H1 (cell line): Measurements from ENCODE around the gene KLHDC7A. TPM values are rescaled to one million over a fixed set of nuclear protein-coding genes. Genes with fewer than 3 reads are reported as not detected.
A peak's percentile ranks its signal among the peaks of the same experiment; 100 is the strongest.

ENCODE experiments used
- CTCF ChIA-PET: fragments of 300-600 bp; sonication (Branson Sonifier 250); formaldehyde crosslinking; loops from one replicate; lab custom pipeline; 2021; ENCODE audit not compliant: partially characterized antibody; lab: Charles Lee
- POLR2A ChIA-PET: fragments of 300-600 bp; sonication (Branson Sonifier 250); formaldehyde crosslinking; loops from one replicate; lab custom pipeline; 2021; ENCODE audit warnings: inconsistent platforms; ENCODE audit not compliant: partially characterized antibody; lab: Charles Lee
- DNase-seq, 2 experiments: peaks; one replicate each; pipeline versions ENCODE4 v3.0.0 to v3.0.0-alpha.2; 2010 to 2022; ENCODE audit warnings: low spot score in 2 of 2, low read depth in 1 of 2, mixed read lengths in 1 of 2
- FAIRE-seq: peaks from 2 replicates; lab custom pipeline; 2011; peaks lifted over from hg19 to GRCh38; lab: Jason Lieb, UNC
- H2AFZ ChIP-seq: 2 replicates; pipeline ENCODE4 v1.8.1; 2012; ENCODE audit warnings: low read length, inconsistent platforms
- H2AK5ac ChIP-seq: 2 replicates; pipeline ENCODE4 v1.6.1; 2013; ENCODE audit warnings: low read depth, low read length
- H2BK120ac ChIP-seq: replicated peaks from 2 replicates; pipeline ENCODE3; 2013; ENCODE audit warnings: low read depth, low read length, inconsistent platforms
- H2BK12ac ChIP-seq: 2 replicates; pipeline ENCODE4 v1.6.1; 2013; ENCODE audit warnings: low read depth, low read length
- H2BK15ac ChIP-seq: 2 replicates; pipeline ENCODE4 v1.6.1; 2013; ENCODE audit warnings: low read length
- H2BK20ac ChIP-seq: 2 replicates; pipeline ENCODE4 v1.6.1; 2013; ENCODE audit warnings: low read length
- H2BK5ac ChIP-seq: 2 replicates; pipeline ENCODE4 v1.6.1; 2013; ENCODE audit warnings: low read depth, low read length
- H3K14ac ChIP-seq: 2 replicates; pipeline ENCODE4 v1.6.1; 2013; ENCODE audit warnings: inconsistent platforms; ENCODE audit not compliant: insufficient read length
- H3K18ac ChIP-seq: 2 replicates; pipeline ENCODE4 v1.6.1; 2013; ENCODE audit warnings: low read length; ENCODE audit errors: extremely low read depth
- H3K23ac ChIP-seq: 2 replicates; pipeline ENCODE4 v1.6.1; 2013; ENCODE audit warnings: inconsistent platforms; ENCODE audit not compliant: insufficient read length
- H3K23me2 ChIP-seq: 2 replicates; pipeline ENCODE4 v1.6.1; 2013; ENCODE audit warnings: low read depth, low read length
- H3K27ac ChIP-seq: 2 replicates; pipeline ENCODE4 v1.6.1; 2011; ENCODE audit warnings: low read depth, low read length, inconsistent platforms
- H3K27me3 ChIP-seq, 4 experiments: replicated peaks in 1 of 4; 1 replicate in 1 of 4; 2 replicates in 3 of 4; pipeline versions ENCODE4 v1.6.1 to v1.8.1; 2011 to 2013; ENCODE audit warnings: low read length in 3 of 4, mild to moderate bottlenecking in 3 of 4, inconsistent platforms in 2 of 4, mixed read lengths in 2 of 4, moderate library complexity in 1 of 4; ENCODE audit not compliant: control insufficient read depth in 3 of 4, insufficient read depth in 3 of 4; ENCODE audit errors: extremely low read depth in 1 of 4
- H3K36me3 ChIP-seq, 4 experiments: 2 replicates each; pipeline versions ENCODE4 v1.6.1 to v1.8.1; 2011 to 2013; ENCODE audit warnings: mild to moderate bottlenecking in 4 of 4, low read length in 3 of 4, moderate library complexity in 2 of 4, control low read depth in 1 of 4, inconsistent platforms in 1 of 4; ENCODE audit not compliant: insufficient read depth in 4 of 4, control insufficient read depth in 2 of 4
- H3K4ac ChIP-seq: replicated peaks from 2 replicates; pipeline ENCODE3; 2013; ENCODE audit warnings: low read length, low read depth, mixed read lengths, inconsistent platforms; ENCODE audit not compliant: insufficient read length
- H3K4me1 ChIP-seq, 4 experiments: replicated peaks in 1 of 4; 1 replicate in 1 of 4; 2 replicates in 3 of 4; pipeline versions ENCODE4 v1.6.1 to v1.8.1; 2011 to 2013; ENCODE audit warnings: low read length in 3 of 4, inconsistent platforms in 2 of 4, mixed read lengths in 1 of 4; ENCODE audit not compliant: insufficient read depth in 4 of 4, control insufficient read depth in 3 of 4
- H3K4me2 ChIP-seq, 2 experiments: 2 replicates each; pipeline versions ENCODE4 v1.6.1 to v1.8.1; 2011 to 2013; ENCODE audit warnings: low read depth in 2 of 2, low read length in 2 of 2, control low read depth in 1 of 2, inconsistent platforms in 1 of 2, mild to moderate bottlenecking in 1 of 2; ENCODE audit not compliant: insufficient read depth in 1 of 2
- H3K4me3 ChIP-seq, 4 experiments: fragments of 200-600, 300-600 bp in 1 of 4; sonication (generic), shearing (Covaris generic), sonication (Bioruptor Twin) in 1 of 4; 2 replicates each; pipeline versions ENCODE4 v1.5.1 to v1.8.1; 2011 to 2016; ENCODE audit warnings: low read length in 4 of 4, low read depth in 3 of 4, control low read depth in 2 of 4, inconsistent platforms in 2 of 4, mild to moderate bottlenecking in 2 of 4, mixed read lengths in 1 of 4, moderate library complexity in 1 of 4; ENCODE audit not compliant: insufficient read depth in 2 of 4; ENCODE audit errors: extremely low read depth in 1 of 4
- H3K56ac ChIP-seq: replicated peaks from 2 replicates; pipeline ENCODE3; 2013; ENCODE audit warnings: low read depth, mild to moderate bottlenecking, mixed read lengths, low read length, inconsistent platforms; ENCODE audit not compliant: insufficient read length
- H3K79me1 ChIP-seq: 2 replicates; pipeline ENCODE4 v1.6.1; 2013; ENCODE audit warnings: low read depth, low read length, control low read depth
- H3K79me2 ChIP-seq, 2 experiments: 2 replicates each; pipeline versions ENCODE4 v1.6.1 to v1.8.1; 2012 to 2013; ENCODE audit warnings: low read length in 2 of 2, mild to moderate bottlenecking in 2 of 2, inconsistent platforms in 1 of 2; ENCODE audit not compliant: insufficient read depth in 2 of 2, control insufficient read depth in 1 of 2
- H3K9ac ChIP-seq, 4 experiments: replicated peaks in 1 of 4; 1 replicate in 1 of 4; 2 replicates in 3 of 4; pipeline versions ENCODE4 v1.6.1 to v1.8.1; 2011 to 2013; ENCODE audit warnings: low read depth in 3 of 4, low read length in 3 of 4, control low read depth in 2 of 4, mild to moderate bottlenecking in 2 of 4, moderate library complexity in 2 of 4, inconsistent platforms in 1 of 4; ENCODE audit errors: extremely low read depth in 1 of 4
- H3K9me3 ChIP-seq, 2 experiments: 2 replicates each; pipeline versions ENCODE4 v1.6.1 to v1.8.1; 2012 to 2013; ENCODE audit warnings: mild to moderate bottlenecking in 2 of 2, moderate library complexity in 2 of 2, control low read depth in 1 of 2, inconsistent platforms in 1 of 2, low read depth in 1 of 2, low read length in 1 of 2, mixed read lengths in 1 of 2; ENCODE audit not compliant: insufficient read depth in 2 of 2
- H4K20me1 ChIP-seq, 2 experiments: replicated peaks in 1 of 2; 2 replicates each; pipeline versions ENCODE3 to v1.8.1; 2011 to 2013; ENCODE audit warnings: inconsistent platforms in 2 of 2, low read length in 2 of 2, mild to moderate bottlenecking in 1 of 2; ENCODE audit not compliant: insufficient read depth in 2 of 2, control insufficient read depth in 1 of 2
- H4K5ac ChIP-seq: 2 replicates; pipeline ENCODE4 v1.6.1; 2013; ENCODE audit warnings: low read length, low read depth, mixed read lengths, inconsistent platforms; ENCODE audit not compliant: insufficient read length
- H4K8ac ChIP-seq: 2 replicates; pipeline ENCODE4 v1.8.0; 2013; ENCODE audit warnings: mild to moderate bottlenecking, moderate library complexity, low read length, inconsistent platforms; ENCODE audit not compliant: insufficient read depth; ENCODE audit errors: extremely low read depth
- H4K91ac ChIP-seq: replicated peaks from 2 replicates; pipeline ENCODE3; 2013; ENCODE audit warnings: low read length, mixed read lengths, inconsistent platforms; ENCODE audit not compliant: insufficient read length
- BRCA1 ChIP-seq: IDR thresholded peaks from 2 replicates; pipeline ENCODE4 v1.6.1; 2012; ENCODE audit warnings: low read depth, low read length, improper control_type of control experiment
- CTCF ChIP-seq, 3 experiments: IDR thresholded peaks; 1 replicate in 2 of 3; 2 replicates in 1 of 3; pipeline versions ENCODE4 v1.5.1 to v1.6.1; 2011; ENCODE audit warnings: low read length in 3 of 3, mild to moderate bottlenecking in 3 of 3, inconsistent platforms in 2 of 3, low read depth in 1 of 3, moderate library complexity in 1 of 3; ENCODE audit not compliant: insufficient read depth in 1 of 3; ENCODE audit errors: control extremely low read depth in 1 of 3
- EP300 ChIP-seq, 2 experiments: IDR thresholded peaks; 1 replicate in 1 of 2; 2 replicates in 1 of 2; pipeline ENCODE4 v1.6.1; 2011 to 2012; ENCODE audit warnings: low read depth in 2 of 2, low read length in 2 of 2, mild to moderate bottlenecking in 2 of 2, borderline replicate concordance in 1 of 2, inconsistent platforms in 1 of 2, moderate library complexity in 1 of 2
- FOSL1 ChIP-seq: IDR thresholded peaks from 2 replicates; pipeline ENCODE4 v1.6.1; 2011; ENCODE audit warnings: mild to moderate bottlenecking, low read depth, low read length, moderate library complexity; ENCODE audit not compliant: insufficient read depth
- JUN ChIP-seq: IDR thresholded peaks from 2 replicates; pipeline ENCODE4 v1.6.1; 2011; ENCODE audit warnings: low read depth, mild to moderate bottlenecking, improper control_type of control experiment, low read length
- NANOG ChIP-seq: IDR thresholded peaks from 2 replicates; pipeline ENCODE4 v1.6.1; 2011; ENCODE audit warnings: low read length, low read depth, mild to moderate bottlenecking, inconsistent platforms; ENCODE audit not compliant: insufficient read depth, poor library complexity, severe bottlenecking
- POU5F1 ChIP-seq: IDR thresholded peaks from 2 replicates; pipeline ENCODE4 v1.6.1; 2011; ENCODE audit warnings: low read depth, mild to moderate bottlenecking, low read length, moderate library complexity
- RXRA ChIP-seq: IDR thresholded peaks from 2 replicates; pipeline ENCODE4 v1.6.1; 2011; ENCODE audit warnings: low read depth, mild to moderate bottlenecking, low read length, moderate library complexity; ENCODE audit not compliant: insufficient read depth
- TBP ChIP-seq: IDR thresholded peaks from 2 replicates; pipeline ENCODE4 v1.6.1; 2011; ENCODE audit warnings: low read depth, low read length, improper control_type of control experiment
- WGBS, 2 experiments: shearing (Covaris generic) in 1 of 2; methylation state at CpG; one replicate each; pipeline versions ENCODE4 v1.1.6 to v1.1.7; 2013 to 2015; ENCODE audit warnings: low lambda C conversion rate in 2 of 2, mixed read lengths in 2 of 2, inconsistent platforms in 1 of 2, low coverage in 1 of 2, missing lambda C conversion rate in 1 of 2; ENCODE audit not compliant: insufficient replicate concordance in 2 of 2, insufficient coverage in 1 of 2, insufficient read length in 1 of 2; ENCODE audit errors: extremely low coverage in 1 of 2, missing lambda C conversion rate in 1 of 2; 5-methylcytosine and 5-hydroxymethylcytosine counted together
- polyA plus RNA-seq, 7 experiments: library from polyadenylated mRNA; depleted of rRNA in 3 of 7; stranded (reverse) in 5 of 7; unstranded in 2 of 7; fragments of >200 nt in 5 of 7; fragments of 200-250 nt in 2 of 7; gene quantifications; 1 replicate in 5 of 7; 2 replicates in 1 of 7; 4 replicates in 1 of 7; pipeline versions ENCODE4 v1.2.1 to v1.2.3, GENCODE V29; 2011 to 2013; ENCODE audit warnings: missing spikeins in 2 of 7, mixed read lengths in 2 of 7
- total RNA-seq: library from RNA; stranded (reverse); fragmentation: NEBNext Ultra II Directional; extraction: Animal tissue kit (Norgen Biotek cat#: 25700); gene quantifications from 2 replicates; pipeline ENCODE4 v1.2.1, GENCODE V29; 2021

The KLHDC7A gene
- total and polyA plus RNA-seq, 2 of the 8 experiments (the other 6 are each of a cell fraction or from before 2014, with no cell fraction given), result 3.9 to 18.9 TPM

- no peak overlapping the region for H2AK5ac ChIP-seq
- no peaks in the 10 kb centered on the region for H3K36me3 ChIP-seq
- H3K56ac ChIP-seq, result no peak overlapping the region
- no peak overlapping the region for H2AFZ ChIP-seq
- H3K18ac ChIP-seq, result no peak overlapping the region
- H4K91ac ChIP-seq, result no peak overlapping the region
- no peak overlapping the region for H3K14ac ChIP-seq
- POLR2A ChIA-PET, result no interaction called here
- no peak overlapping the region for H3K4ac ChIP-seq
- H3K79me2 ChIP-seq, result no peaks in the 10 kb centered on the region
- no peak overlapping the region for H3K9ac ChIP-seq
- DNase-seq, result peak in 1 of 2 experiments; percentile 24
- no peak overlapping the region for H3K23ac ChIP-seq
- H3K4me3 ChIP-seq, result no peak overlapping the region
- H3K27me3 ChIP-seq, result peaks cover 0 to 10% (median 3%) of the 10 kb centered on the region in 4 experiments; a peak in 5 of 7 replicates
- FAIRE-seq, result no peak
- CTCF ChIA-PET, result interaction anchor here (1.2 to 50.4 kb wide), 3 partner anchors 40 to 207 kb away, joined by 5 to 984 read pairs (median 7); no protein-coding TSS in a partner anchor
- H3K9me3 ChIP-seq, result no peaks in the 10 kb centered on the region
- no peak overlapping the region for H4K5ac ChIP-seq
- H4K8ac ChIP-seq, result no peak overlapping the region
- H3K27ac ChIP-seq, result no peak overlapping the region
- H2BK15ac ChIP-seq, result no peak overlapping the region
- no peaks in the 10 kb centered on the region for H3K79me1 ChIP-seq
- peak overlapping the region; percentile 60; the same call in 1 of the 2 replicates for H2BK12ac ChIP-seq
- H2BK120ac ChIP-seq, result no peak overlapping the region
- WGBS, 2 experiments, result 89% methylated on average over 3 of the region's 3 CpGs; no CpG with 5 or more reads in 1 of the 2 experiments
- H3K4me2 ChIP-seq, result no peak overlapping the region
- no peaks in the 10 kb centered on the region for H4K20me1 ChIP-seq
- H3K4me1 ChIP-seq, result no peaks in the 10 kb centered on the region; a peak in 2 of 7 replicates
- H2BK5ac ChIP-seq, result no peak overlapping the region
- H3K23me2 ChIP-seq, result no peaks in the 10 kb centered on the region
- H2BK20ac ChIP-seq, result no peak overlapping the region
- TF ChIP-seq TBP (no peak), POU5F1 (no peak), JUN (no peak), BRCA1 (no peak), CTCF (IDR thresholded peaks at IDR 0.05; ENCODE audit: control extremely low read depth in 1 of 3, insufficient read depth in 1 of 3, low read depth in 1 of 3, low read length in 3 of 3) (no peak), EP300 (IDR thresholded peaks at IDR 0.05; ENCODE audit: borderline replicate concordance in 1 of 2, low read depth in 2 of 2, low read length in 2 of 2) (no peak), NANOG (no peak), RXRA (no peak), FOSL1 (no peak)
Measured at GRCh38 chr1:18531503-18531845, 50.7 kb downstream of the KLHDC7A start.
